HepG2 (cell line): Measurements from ENCODE around the gene RASSF8. TPM values are rescaled to one million over a fixed set of nuclear protein-coding genes. Genes with fewer than 3 reads are reported as not detected.

Experiments used
- ATAC-seq: fragments of 200-7000 bp; cut with Tn5 transposase; 3 replicates; pipeline ENCODE4 v1.9.1; 2020; ENCODE audit warnings: mild to moderate bottlenecking, moderate library complexity
- BruUV-seq: library from RNA; stranded (reverse); fragments of 400-500 nt; replicated peaks from 2 replicates; lab custom pipeline; 2021; lab: Mats Ljungman, UMichigan
- CTCF ChIA-PET: fragments of 300-600 bp; formaldehyde crosslinking; extraction: SDS; loops from one replicate; lab custom pipeline; 2021; ENCODE audit warnings: low total read pairs, inconsistent platforms, low intra/inter-chr PET ratio; lab: Yijun Ruan, JAX
- POLR2A ChIA-PET: fragments of 350-600 bp; sonication (Branson Sonifier 250); formaldehyde crosslinking; loops from one replicate; lab custom pipeline; 2020; ENCODE audit warnings: antibody characterized with exemption, inconsistent platforms; lab: Yijun Ruan, JAX
- DNase-seq: peaks from one replicate; pipeline ENCODE4 v3.0.0-alpha.2; 2015; ENCODE audit warnings: low spot score
- FAIRE-seq: peaks from 3 replicates; lab custom pipeline; 2011; peaks lifted over from hg19 to GRCh38; lab: Jason Lieb, UNC
- H2AFZ ChIP-seq: one replicate; pipeline ENCODE4 v1.6.1; 2011; ENCODE audit warnings: low read length, inconsistent platforms
- H3K27ac ChIP-seq: fragments of 300-600 bp; 3 replicates; pipeline ENCODE4 v1.8.0; 2011; ENCODE audit warnings: mixed run types, mild to moderate bottlenecking, mixed read lengths, low read length, inconsistent platforms; ENCODE audit not compliant: insufficient read depth; ENCODE audit errors: extremely low read length
- H3K27me3 ChIP-seq, 2 experiments: fragments of 200-600 bp in 1 of 2; 2 replicates in 1 of 2; 3 replicates in 1 of 2; pipeline versions ENCODE4 v1.6.0 to v1.8.0; 2011; ENCODE audit warnings: low read length in 2 of 2, mild to moderate bottlenecking in 2 of 2, moderate library complexity in 2 of 2, inconsistent platforms in 1 of 2; ENCODE audit not compliant: insufficient read depth in 2 of 2, control insufficient read depth in 1 of 2
- H3K36me3 ChIP-seq, 2 experiments: fragments of 200-600 bp in 1 of 2; replicated peaks in 1 of 2; 2 replicates in 1 of 2; 3 replicates in 1 of 2; pipeline versions ENCODE4 v1.5.1 to v1.8.0; 2011; ENCODE audit warnings: low read length in 2 of 2, inconsistent platforms in 1 of 2; ENCODE audit not compliant: insufficient read depth in 2 of 2, control insufficient read depth in 1 of 2
- H3K4me1 ChIP-seq: 2 replicates; pipeline ENCODE4 v1.5.1; 2012; ENCODE audit warnings: low read length, inconsistent platforms; ENCODE audit not compliant: insufficient read depth
- H3K4me2 ChIP-seq: 2 replicates; pipeline ENCODE4 v1.6.0; 2011; ENCODE audit warnings: low read depth, low read length, inconsistent platforms
- H3K4me3 ChIP-seq, 3 experiments: fragments of 200-600 bp in 1 of 3; sonication (generic), shearing (Covaris generic) in 1 of 3; replicated peaks in 1 of 3; 2 replicates each; pipeline ENCODE4 v1.5.1; 2011 to 2016; ENCODE audit warnings: low read length in 3 of 3, inconsistent platforms in 2 of 3, low read depth in 2 of 3, mild to moderate bottlenecking in 2 of 3, control low read depth in 1 of 3, mixed read lengths in 1 of 3; ENCODE audit not compliant: insufficient read depth in 1 of 3
- H3K79me2 ChIP-seq: one replicate; pipeline ENCODE4 v1.6.1; 2011; ENCODE audit warnings: low read length, inconsistent platforms; ENCODE audit not compliant: insufficient read depth
- H3K9ac ChIP-seq: 2 replicates; pipeline ENCODE4 v1.6.0; 2011; ENCODE audit warnings: mild to moderate bottlenecking, low read depth, low read length, inconsistent platforms; ENCODE audit not compliant: insufficient read depth
- H3K9me3 ChIP-seq: 2 replicates; pipeline ENCODE4 v1.5.1; 2012; ENCODE audit warnings: mild to moderate bottlenecking, low read length
- H4K20me1 ChIP-seq: 2 replicates; pipeline ENCODE4 v1.6.0; 2011; ENCODE audit warnings: inconsistent platforms, mild to moderate bottlenecking, low read length, moderate library complexity; ENCODE audit not compliant: insufficient read depth
- CBX2 ChIP-seq, 2 experiments: fragments of 200-600 bp in 1 of 2; sonication (generic); formaldehyde crosslinking in 1 of 2; IDR thresholded peaks; 2 replicates each; pipeline versions ENCODE4 v1.7.0 to v1.8.1; 2018 to 2022; ENCODE audit warnings: low read depth in 2 of 2, low read length in 1 of 2, mild to moderate bottlenecking in 1 of 2, missing genetic modification reagents in 1 of 2
- DR1 ChIP-seq: sonication (generic); formaldehyde crosslinking; IDR thresholded peaks from 2 replicates; pipeline ENCODE4 v1.8.0; 2021; ENCODE audit warnings: mild to moderate bottlenecking, missing genetic modification reagents, inconsistent platforms
- EP300 ChIP-seq, 3 experiments: sonication (generic) in 1 of 3; formaldehyde crosslinking in 1 of 3; IDR thresholded peaks; 2 replicates each; pipeline versions ENCODE4 v1.5.1 to v1.6.1; 2011 to 2020; ENCODE audit warnings: low read depth in 2 of 3, low read length in 2 of 3, borderline replicate concordance in 1 of 3, improper control_type of control experiment in 1 of 3, mild to moderate bottlenecking in 1 of 3, missing genetic modification reagents in 1 of 3, moderate library complexity in 1 of 3
- EZH2 ChIP-seq: conservative IDR thresholded peaks from 2 replicates; pipeline ENCODE4 v1.6.1; 2012; ENCODE audit warnings: mild to moderate bottlenecking, low read depth, low read length, moderate library complexity
- GPBP1L1 ChIP-seq: sonication (generic); formaldehyde crosslinking; IDR thresholded peaks from 2 replicates; pipeline ENCODE4 v1.5.0; 2020; ENCODE audit warnings: mild to moderate bottlenecking, missing genetic modification reagents
- HDAC1 ChIP-seq: sonication (generic); formaldehyde crosslinking; IDR thresholded peaks from 2 replicates; pipeline ENCODE4 v1.5.1; 2020; ENCODE audit warnings: mild to moderate bottlenecking, missing genetic modification reagents
- HNRNPUL1 ChIP-seq: fragments of 200-400 bp; formaldehyde crosslinking; IDR thresholded peaks from 2 replicates; pipeline ENCODE4 v1.6.1; 2017; ENCODE audit warnings: low read depth, mild to moderate bottlenecking, low read length, moderate library complexity
- NR2F2 ChIP-seq: IDR thresholded peaks from 2 replicates; pipeline ENCODE4 v1.6.1; 2012; ENCODE audit warnings: low read depth, inconsistent platforms, borderline replicate concordance
- UBTF ChIP-seq: sonication (generic); formaldehyde crosslinking; IDR thresholded peaks from 2 replicates; pipeline ENCODE4 v1.4.0; 2020; ENCODE audit warnings: mild to moderate bottlenecking, missing genetic modification reagents
- YEATS2 ChIP-seq: sonication (generic); formaldehyde crosslinking; IDR thresholded peaks from 2 replicates; pipeline ENCODE4 v1.4.0; 2020; ENCODE audit warnings: missing genetic modification reagents, borderline replicate concordance
- ZFX ChIP-seq: sonication (generic); formaldehyde crosslinking; IDR thresholded peaks from 2 replicates; pipeline ENCODE4 v1.4.0; 2020; ENCODE audit warnings: mild to moderate bottlenecking, low read depth, missing genetic modification reagents, moderate library complexity
- ZNF530 ChIP-seq: sonication (generic); formaldehyde crosslinking; IDR thresholded peaks from 2 replicates; pipeline ENCODE4 v1.5.0; 2020; ENCODE audit warnings: low read depth, mild to moderate bottlenecking, missing genetic modification reagents
- WGBS: methylation state at CpG from one replicate; pipeline ENCODE4 v1.1.6; 2017; ENCODE audit warnings: low lambda C conversion rate; 5-methylcytosine and 5-hydroxymethylcytosine counted together
- in situ Hi-C: cut with HindIII; loops from 2 replicates; pipeline ENCODE4 v1.10.0; 2017; ENCODE audit warnings: low pct_unique_long_range_greater_than_20kb; ENCODE audit not compliant: extremely low pct_ligation_motif_present
- intact Hi-C: fragments of 100-400 bp; cut with micrococcal nuclease; formaldehyde crosslinking; loops from one replicate; pipeline ENCODE4 v1.10.0; 2022; ENCODE audit not compliant: unreplicated experiment
- polyA plus RNA-seq, 8 experiments: library from polyadenylated mRNA; depleted of rRNA in 3 of 8; stranded (reverse) in 7 of 8; unstranded in 1 of 8; fragments of >200 nt; fragmentation: Illumina TruSeq in 4 of 8; extraction: Trizol in 4 of 8; gene quantifications; 2 replicates each; pipeline versions ENCODE4 v1.2.1 to v1.2.3, GENCODE V29; 2011 to 2016; ENCODE audit warnings: low read depth in 4 of 8, missing spikeins in 1 of 8, mixed read lengths in 1 of 8; ENCODE audit not compliant: insufficient read depth in 1 of 8
- total RNA-seq, 5 experiments: library from RNA; depleted of rRNA; stranded (reverse); fragments of >200 nt; fragmentation: Illumina TruSeq; extraction: Trizol; gene quantifications; 2 replicates each; pipeline ENCODE4 v1.2.3, GENCODE V29; 2016; ENCODE audit warnings: low read depth in 1 of 5
- TF ChIP-seq, protein P1 (sequence below): sonication (generic); formaldehyde crosslinking; IDR thresholded peaks from 2 replicates; pipeline ENCODE4 v1.4.0; 2020; ENCODE audit warnings: missing genetic modification reagents, borderline replicate concordance

RASSF8 gene
- total and polyA plus RNA-seq, 2 of the 13 experiments (the other 11 are each of a cell fraction or from before 2014, with no cell fraction given), result 0.82 to 9.2 TPM

- peak overlapping the region; percentile 39 to 66 (median 49); a peak in 4 of 6 replicates for H3K4me3 ChIP-seq
- peaks cover 20% of the 10 kb centered on the region for H3K4me1 ChIP-seq
- H3K36me3 ChIP-seq, result no peaks in the 10 kb centered on the region
- no peak overlapping the region for H3K27ac ChIP-seq
- FAIRE-seq (no peak), DNase-seq (no peak), ATAC-seq (peak; percentile 45)
- H3K9me3 ChIP-seq, result no peaks in the 10 kb centered on the region
- H3K4me2 ChIP-seq, result peak overlapping the region; percentile 67
- no peak overlapping the region for H2AFZ ChIP-seq
- POLR2A ChIA-PET, result interaction anchor here (1.1 kb wide), 1 partner anchor 31 kb away, joined by 3 read pairs; no protein-coding TSS in a partner anchor
- no TSS peak for BruUV-seq
- no peaks in the 10 kb centered on the region for H3K79me2 ChIP-seq
- 3% methylated on average over 9 of the region's 88 CpGs for WGBS
- peaks cover 3% of the 10 kb centered on the region; the same call in 1 of the 2 replicates for H4K20me1 ChIP-seq
- CTCF ChIA-PET, result no interaction called here
- no peak overlapping the region for H3K9ac ChIP-seq
- intact Hi-C loops (no loop called here), in situ Hi-C loops (loop anchor here (10.0 kb wide), 1 partner anchor 193 kb away; no protein-coding TSS in a partner anchor)
- peaks cover 21 to 55% of the 10 kb centered on the region in 2 experiments for H3K27me3 ChIP-seq
- TF ChIP-seq GPBP1L1 (CRISPR knock-in tag) (no peak), UBTF (CRISPR knock-in tag) (peak; percentile 18; the same call in 1 of the 2 replicates), NR2F2 (no peak), DR1 (CRISPR knock-in tag) (no peak), ZFX (CRISPR knock-in tag) (0 out of 2 replicates have a peak, but pooled peaks have one; percentile 19), EP300 (IDR thresholded peaks at IDR 0.05; ENCODE audit: low read depth in 2 of 2, low read length in 2 of 2) (no peak), EP300 (CRISPR knock-in tag; IDR thresholded peaks at IDR 0.05; ENCODE audit: borderline replicate concordance) (no peak), CBX2 (IDR thresholded peaks at IDR 0.05; ENCODE audit: low read depth, low read length) (no peak), CBX2 (CRISPR knock-in tag; IDR thresholded peaks at IDR 0.05; ENCODE audit: low read depth) (no peak), ZNF530 (CRISPR knock-in tag) (no peak), YEATS2 (CRISPR knock-in tag) (no peak), EZH2 (0 out of 2 replicates have a peak, but pooled peaks have one; percentile 1), HNRNPUL1 (no peak), HDAC1 (peak; percentile 16; the same call in 1 of the 2 replicates)
- TF ChIP-seq, protein P1, sequence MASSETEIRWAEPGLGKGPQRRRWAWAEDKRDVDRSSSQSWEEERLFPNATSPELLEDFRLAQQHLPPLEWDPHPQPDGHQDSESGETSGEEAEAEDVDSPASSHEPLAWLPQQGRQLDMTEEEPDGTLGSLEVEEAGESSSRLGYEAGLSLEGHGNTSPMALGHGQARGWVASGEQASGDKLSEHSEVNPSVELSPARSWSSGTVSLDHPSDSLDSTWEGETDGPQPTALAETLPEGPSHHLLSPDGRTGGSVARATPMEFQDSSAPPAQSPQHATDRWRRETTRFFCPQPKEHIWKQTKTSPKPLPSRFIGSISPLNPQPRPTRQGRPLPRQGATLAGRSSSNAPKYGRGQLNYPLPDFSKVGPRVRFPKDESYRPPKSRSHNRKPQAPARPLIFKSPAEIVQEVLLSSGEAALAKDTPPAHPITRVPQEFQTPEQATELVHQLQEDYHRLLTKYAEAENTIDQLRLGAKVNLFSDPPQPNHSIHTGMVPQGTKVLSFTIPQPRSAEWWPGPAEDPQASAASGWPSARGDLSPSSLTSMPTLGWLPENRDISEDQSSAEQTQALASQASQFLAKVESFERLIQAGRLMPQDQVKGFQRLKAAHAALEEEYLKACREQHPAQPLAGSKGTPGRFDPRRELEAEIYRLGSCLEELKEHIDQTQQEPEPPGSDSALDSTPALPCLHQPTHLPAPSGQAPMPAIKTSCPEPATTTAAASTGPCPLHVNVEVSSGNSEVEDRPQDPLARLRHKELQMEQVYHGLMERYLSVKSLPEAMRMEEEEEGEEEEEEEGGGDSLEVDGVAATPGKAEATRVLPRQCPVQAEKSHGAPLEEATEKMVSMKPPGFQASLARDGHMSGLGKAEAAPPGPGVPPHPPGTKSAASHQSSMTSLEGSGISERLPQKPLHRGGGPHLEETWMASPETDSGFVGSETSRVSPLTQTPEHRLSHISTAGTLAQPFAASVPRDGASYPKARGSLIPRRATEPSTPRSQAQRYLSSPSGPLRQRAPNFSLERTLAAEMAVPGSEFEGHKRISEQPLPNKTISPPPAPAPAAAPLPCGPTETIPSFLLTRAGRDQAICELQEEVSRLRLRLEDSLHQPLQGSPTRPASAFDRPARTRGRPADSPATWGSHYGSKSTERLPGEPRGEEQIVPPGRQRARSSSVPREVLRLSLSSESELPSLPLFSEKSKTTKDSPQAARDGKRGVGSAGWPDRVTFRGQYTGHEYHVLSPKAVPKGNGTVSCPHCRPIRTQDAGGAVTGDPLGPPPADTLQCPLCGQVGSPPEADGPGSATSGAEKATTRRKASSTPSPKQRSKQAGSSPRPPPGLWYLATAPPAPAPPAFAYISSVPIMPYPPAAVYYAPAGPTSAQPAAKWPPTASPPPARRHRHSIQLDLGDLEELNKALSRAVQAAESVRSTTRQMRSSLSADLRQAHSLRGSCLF (CRISPR knock-in tag), result no peak
These were observed 163.7 kb downstream of the RASSF8 start for GRCh38 chr12:26122061-26122680.
